Measurements from ENCODE around the gene DHTKD1.

- TF ChIP-seq ZNF398 (tag by site-specific recombination; IDR thresholded peaks at IDR 0.05) (no peak), OSR2 (tag by site-specific recombination; IDR thresholded peaks at IDR 0.05) (no peak), SP2 (tag by site-specific recombination; IDR thresholded peaks at IDR 0.05) (no peak), MZF1 (tag by site-specific recombination; IDR thresholded peaks at IDR 0.05; ENCODE audit: borderline replicate concordance) (no peak), KLF16 (tag by site-specific recombination; IDR thresholded peaks at IDR 0.05) (no peak), PRDM4 (tag by site-specific recombination; IDR thresholded peaks at IDR 0.05) (no peak), PRDM1 (tag by site-specific recombination; IDR thresholded peaks at IDR 0.05) (no peak), ZBTB17 (tag by site-specific recombination; IDR thresholded peaks at IDR 0.05) (no peak), ATF2 (tag by site-specific recombination; IDR thresholded peaks at IDR 0.05; ENCODE audit: low read depth) (no peak), SETDB1 (IDR thresholded peaks at IDR 0.05; ENCODE audit: insufficient read length, low read length) (no peak), ZNF16 (tag by site-specific recombination; IDR thresholded peaks at IDR 0.05; ENCODE audit: low read depth) (no peak), ZNF280D (tag by site-specific recombination; IDR thresholded peaks at IDR 0.05) (no peak)
- TF ChIP-seq, protein P1, sequence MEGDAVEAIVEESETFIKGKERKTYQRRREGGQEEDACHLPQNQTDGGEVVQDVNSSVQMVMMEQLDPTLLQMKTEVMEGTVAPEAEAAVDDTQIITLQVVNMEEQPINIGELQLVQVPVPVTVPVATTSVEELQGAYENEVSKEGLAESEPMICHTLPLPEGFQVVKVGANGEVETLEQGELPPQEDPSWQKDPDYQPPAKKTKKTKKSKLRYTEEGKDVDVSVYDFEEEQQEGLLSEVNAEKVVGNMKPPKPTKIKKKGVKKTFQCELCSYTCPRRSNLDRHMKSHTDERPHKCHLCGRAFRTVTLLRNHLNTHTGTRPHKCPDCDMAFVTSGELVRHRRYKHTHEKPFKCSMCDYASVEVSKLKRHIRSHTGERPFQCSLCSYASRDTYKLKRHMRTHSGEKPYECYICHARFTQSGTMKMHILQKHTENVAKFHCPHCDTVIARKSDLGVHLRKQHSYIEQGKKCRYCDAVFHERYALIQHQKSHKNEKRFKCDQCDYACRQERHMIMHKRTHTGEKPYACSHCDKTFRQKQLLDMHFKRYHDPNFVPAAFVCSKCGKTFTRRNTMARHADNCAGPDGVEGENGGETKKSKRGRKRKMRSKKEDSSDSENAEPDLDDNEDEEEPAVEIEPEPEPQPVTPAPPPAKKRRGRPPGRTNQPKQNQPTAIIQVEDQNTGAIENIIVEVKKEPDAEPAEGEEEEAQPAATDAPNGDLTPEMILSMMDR (tag by site-specific recombination; IDR thresholded peaks at IDR 0.05), result no peak
Measured at GRCh38 chr10:12121673-12122072, 52.9 kb downstream of the DHTKD1 start.
